Activated CD8-positive, alpha-beta memory T cell treated with anti-CD3 and anti-CD28 coated beads, Interleukin-2, amount 50 U/mL, for 24 hours (primary cell): ENCODE data around the gene SREBF1.

Experiments used
- DNase-seq: peaks from one replicate; pipeline ENCODE4 v3.0.0-alpha.2; 2020; ENCODE audit errors: extremely low read depth

The SREBF1 gene

GRCh38 chr17:17836818-17837379 is at the start of gene SREBF1:
SREBF1 (minus strand) TSS chr17:17836986; CDS start chr17:17836817, 169 bp downstream.
- DNase-seq: no peak

GRCh38 chr17:17886226-17886625 is 49.4 kb upstream of the SREBF1 start:
- no peak for DNase-seq

DNA sequence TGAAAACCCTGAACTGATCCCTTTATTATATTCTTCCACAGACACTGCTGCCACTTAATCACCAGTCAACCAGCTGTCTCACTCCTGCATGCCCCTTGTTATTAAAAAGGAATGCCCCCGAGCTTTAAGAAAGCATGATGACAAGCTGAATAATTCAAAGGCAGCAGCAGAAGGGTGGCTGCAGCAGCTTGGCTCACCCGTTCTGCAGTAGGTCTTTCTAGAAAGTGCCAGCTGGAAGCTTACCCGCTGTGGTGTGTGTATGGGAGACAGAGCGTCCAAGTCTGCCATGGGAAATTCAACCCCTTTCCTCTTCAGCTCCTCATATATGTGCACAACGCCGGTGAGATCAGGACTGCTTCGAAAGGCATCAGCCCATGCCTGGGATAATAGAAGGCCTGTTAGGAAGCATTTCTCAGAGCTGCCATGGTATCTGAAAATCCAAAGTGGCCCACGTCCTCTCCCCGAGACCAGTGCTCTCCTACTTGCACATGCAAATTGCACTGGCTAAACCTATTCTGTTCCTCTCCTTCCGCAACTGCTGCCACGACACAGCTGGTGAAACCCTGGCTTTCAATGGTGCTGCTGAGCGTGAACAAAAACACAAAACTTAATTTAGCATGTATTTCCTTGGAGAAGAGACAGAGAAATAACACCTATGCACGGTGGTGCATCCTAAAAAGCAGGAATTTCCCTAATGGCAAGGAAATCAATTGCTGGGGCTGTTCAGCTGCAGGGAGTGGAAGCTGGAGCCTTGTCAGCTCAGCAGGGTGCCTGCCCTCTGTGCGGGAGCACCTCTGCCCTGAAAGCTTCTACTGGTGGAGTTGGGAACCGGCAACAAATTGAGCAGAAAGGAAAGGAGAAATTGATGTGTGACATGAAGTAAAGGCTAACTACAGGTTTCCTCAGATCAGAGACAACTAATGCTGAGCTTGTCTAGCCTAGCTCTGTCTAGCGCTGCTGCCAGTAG is 47.9 kb upstream of the SREBF1 start:
- no peak for DNase-seq

GRCh38 chr17:17883801-17884200 is 47.0 kb upstream of the SREBF1 start:
- DNase-seq: no peak

DNA sequence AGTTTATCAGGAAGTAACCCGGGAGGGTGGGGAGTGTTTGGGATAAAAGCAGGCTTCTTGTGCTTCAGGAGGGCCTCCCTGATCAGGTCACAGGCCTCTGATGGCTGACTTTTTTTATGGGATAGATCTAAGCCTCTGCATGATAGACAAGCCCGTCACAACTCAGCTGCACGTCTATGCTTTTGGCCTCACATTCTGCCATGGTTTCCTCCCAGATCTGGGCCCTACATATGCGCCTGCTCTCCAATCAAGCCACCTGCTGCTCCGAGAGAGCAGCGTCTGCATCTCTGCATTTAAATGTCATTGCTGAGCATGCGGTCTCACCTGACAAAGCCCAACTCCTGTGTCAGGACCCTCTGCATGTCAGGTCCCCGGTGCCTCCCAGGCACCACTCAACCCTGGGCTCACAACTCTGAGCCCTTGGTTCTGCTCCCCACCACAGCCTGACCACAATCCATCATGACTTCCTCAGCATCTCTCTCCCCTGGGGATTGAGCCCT is 45.3 kb upstream of the SREBF1 start:
- no peak for DNase-seq

- DNase-seq: no peak
Observed at GRCh38 chr17:17880577-17881196, 43.9 kb upstream of the SREBF1 start.

DNA sequence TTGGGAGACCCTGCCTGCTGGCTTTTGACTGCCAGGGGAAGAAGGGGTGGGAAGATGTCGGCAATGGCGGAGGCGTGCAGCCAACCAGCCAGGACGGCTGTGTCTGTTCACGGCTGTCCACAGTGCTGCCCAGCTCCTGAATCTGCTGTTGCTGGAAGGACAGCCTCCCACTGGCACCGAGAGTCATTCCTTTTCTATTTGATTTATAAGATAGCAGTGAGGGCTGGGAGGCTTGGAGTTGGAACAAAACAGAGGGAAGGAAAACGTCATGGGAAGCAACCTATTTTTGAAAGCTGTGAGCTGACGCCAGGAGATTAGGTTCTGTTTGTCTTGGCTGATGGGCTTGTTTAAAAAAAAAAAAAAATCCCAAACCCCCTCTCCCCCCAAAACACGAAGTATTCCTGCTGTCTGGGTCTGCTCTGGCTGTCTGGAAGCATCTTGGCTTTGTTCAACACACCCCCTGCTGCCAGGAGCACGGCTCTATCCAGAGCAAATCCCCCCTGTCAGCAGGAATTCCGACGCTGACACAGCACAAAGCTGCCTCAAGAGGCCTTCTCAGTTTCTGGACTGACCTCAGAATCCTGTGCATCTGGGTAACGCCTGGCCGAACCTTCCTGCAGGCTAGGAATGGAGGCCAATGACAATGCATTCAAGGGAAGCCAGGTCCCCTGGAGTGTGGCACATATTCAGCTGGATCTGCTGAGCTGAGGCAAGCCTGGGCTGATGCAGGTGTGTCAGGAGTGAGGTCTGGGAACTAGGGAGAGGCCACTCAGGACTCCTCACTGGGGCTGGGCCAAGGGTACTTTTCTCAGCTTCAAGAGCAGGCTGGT is 41.0 kb upstream of the SREBF1 start:
- DNase-seq: no peak

GRCh38 chr17:17876959-17877528 is 40.3 kb upstream of the SREBF1 start:
- DNase-seq: no peak

DNA sequence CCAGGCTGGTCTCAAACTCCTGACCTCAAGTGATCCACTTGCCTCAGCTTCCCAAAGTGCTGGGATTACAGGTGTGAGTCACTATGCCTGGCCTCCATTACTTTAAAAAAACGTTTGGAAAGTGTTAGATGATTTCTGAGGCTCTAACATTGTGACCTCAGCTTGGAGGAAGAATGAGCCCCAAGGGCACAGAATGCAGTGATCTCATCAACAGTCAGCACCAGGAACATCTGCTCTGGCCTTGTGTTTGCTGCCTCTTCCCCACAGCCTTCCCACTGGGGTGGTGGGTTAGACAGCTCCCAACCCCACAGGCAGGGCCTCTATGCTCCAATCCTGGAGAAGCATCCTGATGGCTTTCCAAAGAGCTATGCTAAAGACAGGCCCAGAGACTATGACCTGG is 37.7 kb upstream of the SREBF1 start:
- no peak for DNase-seq

GRCh38 chr17:17873450-17873991 is 36.7 kb upstream of the SREBF1 start:
- DNase-seq: no peak

DNA sequence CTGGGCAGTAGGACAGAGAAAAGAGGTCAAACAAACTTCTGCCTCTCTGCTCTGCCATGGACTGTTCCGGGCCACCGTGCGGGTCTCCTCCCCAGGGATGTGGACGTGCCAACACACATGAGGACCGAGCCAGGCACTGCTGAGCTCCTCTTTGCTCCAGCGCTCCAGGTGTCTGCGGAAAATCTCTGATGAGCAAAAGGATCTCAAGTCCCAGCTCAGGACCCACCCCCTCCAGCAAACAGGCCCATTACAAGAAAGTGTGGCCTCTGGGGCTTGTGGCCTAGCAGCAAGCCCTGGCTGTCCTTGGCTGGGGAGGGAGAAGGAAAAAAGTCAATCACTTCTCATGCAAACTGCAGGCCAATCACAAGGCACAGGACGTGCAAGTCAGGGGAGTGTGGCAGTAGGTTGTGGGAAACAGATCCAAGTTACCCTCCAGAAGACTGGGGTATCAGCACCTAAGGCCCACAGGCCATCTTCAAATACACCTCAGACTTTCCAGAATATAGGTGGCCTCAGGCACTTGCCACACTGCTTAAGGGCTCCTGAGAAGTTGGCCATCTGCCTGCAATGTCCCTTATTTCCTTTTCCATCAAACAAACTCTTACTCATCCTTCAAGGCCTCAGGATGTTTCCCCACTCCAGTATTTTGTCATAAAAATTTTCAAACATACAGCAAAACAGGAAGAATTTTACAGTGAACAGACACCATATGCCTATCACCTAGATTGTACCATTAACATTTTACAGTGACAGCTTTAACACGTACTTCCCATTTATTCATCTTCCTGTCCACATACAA is 36.0 kb upstream of the SREBF1 start:
- no peak for DNase-seq

DNA sequence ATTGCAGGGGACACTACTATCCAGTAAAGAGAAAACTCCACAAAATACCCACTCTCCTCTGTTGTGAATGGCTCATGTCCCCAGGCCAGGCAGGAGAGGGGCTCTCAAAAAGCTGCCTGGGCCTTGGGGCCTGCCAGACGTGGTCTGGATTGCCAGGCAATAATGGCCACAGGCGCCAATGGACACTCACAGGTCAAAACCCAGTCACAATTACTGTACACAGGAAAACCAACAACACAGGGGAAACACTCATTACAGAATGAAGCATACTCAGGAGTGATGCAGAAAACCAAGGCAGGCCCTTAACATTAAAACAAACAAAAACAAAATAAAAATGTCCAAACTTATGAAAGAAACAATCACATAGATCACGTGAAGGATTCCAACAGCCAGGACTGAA is 35.1 kb upstream of the SREBF1 start:
- DNase-seq: no peak

GRCh38 chr17:17870247-17870646 is 33.5 kb upstream of the SREBF1 start:
- no peak for DNase-seq

DNA sequence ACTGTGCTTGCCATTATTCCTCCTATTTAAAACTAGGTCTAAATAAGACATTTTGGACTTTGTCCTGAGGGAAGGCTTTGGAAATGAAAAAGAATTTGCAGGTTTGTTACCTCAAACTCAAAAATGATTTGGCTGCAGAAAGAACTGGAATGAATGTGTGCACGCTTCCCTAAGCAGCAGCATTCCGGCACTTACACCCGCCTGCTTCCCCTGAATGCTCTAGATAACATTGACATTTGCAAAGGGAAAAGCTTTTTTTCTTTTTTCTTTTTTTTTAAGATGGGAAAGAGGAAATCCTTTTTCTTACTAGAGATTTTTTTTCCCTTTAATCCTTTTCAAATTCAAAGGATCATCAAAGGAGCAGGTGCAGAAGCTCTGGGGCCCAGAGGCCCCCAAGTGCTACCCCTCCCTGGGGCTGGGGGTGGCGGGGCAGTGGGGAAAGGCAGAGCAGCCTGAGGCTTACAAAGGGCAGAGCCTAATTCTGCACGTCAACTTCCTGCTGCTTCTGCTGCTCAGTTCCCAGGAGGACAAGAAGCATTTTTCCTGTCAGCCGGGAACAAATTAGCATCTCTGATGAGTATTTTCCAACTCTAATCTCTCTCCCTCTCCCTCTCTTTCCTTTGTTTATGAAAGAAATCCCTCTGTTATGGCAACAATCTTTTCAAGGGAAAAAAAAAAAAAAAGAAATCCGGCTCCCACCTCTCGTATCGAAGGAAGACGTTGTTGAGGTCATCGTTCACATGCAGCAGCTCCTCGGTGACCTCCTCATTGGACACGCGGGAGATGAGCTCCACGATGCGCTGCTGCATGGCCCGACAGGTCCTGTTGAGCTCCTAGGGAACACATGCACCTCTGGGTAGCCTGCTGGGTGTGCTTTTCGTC is 32.1 kb upstream of the SREBF1 start:
- no peak for DNase-seq

DNA sequence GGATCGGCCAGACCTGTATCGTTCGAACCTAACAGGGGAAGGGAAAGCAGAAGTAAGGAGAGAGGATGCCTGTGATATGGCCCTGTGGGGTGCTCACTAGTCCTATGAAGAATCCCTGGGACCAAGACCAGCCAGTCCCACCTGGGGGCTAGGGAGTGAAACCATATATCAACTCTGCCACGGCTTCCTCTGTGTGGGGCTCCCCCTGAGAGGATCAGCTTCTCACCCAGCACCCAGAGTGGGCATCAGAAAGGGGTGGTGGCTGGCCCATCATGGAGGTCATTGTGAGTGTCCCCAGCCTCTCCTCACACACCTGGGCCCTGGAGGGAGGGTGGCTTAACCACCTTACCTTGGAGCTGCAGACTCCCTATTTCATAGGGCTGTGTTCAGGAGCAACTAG is 30.1 kb upstream of the SREBF1 start:
- no peak for DNase-seq

GRCh38 chr17:17866425-17866824 is 29.6 kb upstream of the SREBF1 start:
- DNase-seq: no peak

DNA sequence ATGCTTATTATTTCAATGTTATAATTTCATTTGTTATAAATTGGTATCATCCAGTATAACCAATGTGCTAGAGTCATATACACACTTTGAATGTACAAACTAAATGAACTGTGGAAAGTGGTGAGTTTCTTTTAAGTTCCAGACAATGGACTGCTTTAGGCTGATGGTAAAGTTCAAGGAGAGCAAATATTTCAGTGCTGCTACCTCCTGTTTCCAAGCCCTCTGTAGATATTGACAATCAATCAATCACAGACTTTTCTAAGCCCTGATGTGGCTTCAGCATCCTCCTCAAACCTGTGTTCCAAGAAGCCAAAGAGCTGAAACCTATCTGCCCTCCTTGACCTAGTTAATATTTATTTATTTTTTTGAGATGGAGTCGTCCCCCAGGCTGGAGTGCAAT is 28.2 kb upstream of the SREBF1 start:
- DNase-seq: no peak

GRCh38 chr17:17860766-17861107 is 24.0 kb upstream of the SREBF1 start:
- DNase-seq: no peak
